GM21737 (cell line): ENCODE data around the gene HSPA8.
"Not testable (repeated sequence)": the region's sequence is repeated elsewhere in the genome, so short reads cannot be mapped to it uniquely, and the experiment has no call there.

Experiments
- ATAC-seq: cut with Tn5 transposase; IDR thresholded peaks from one replicate; pipeline ENCODE4 v1.9.1; 2021; ENCODE audit warnings: mild to moderate bottlenecking, moderate library complexity; ENCODE audit not compliant: unreplicated experiment

The HSPA8 gene

DNA sequence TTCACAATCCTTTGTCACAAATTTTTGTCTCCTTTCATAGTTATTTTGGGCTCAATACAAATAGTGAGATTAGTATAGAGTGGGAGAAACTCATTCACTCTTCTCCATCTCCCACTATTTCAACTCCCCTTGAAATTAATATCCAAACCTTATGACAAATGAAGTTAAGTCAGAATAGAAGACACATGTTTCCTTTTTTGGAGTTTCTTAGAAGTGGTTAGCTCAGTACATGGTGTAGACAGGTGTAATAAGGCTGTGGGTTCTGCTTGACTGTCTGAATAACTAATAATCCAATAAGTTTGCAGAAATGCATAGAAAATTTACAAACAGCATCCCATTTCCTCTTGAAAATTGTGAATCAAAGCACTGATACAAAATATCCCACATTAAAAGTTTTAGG is 10.8 kb upstream of the HSPA8 start:
- ATAC-seq, result no peak

DNA sequence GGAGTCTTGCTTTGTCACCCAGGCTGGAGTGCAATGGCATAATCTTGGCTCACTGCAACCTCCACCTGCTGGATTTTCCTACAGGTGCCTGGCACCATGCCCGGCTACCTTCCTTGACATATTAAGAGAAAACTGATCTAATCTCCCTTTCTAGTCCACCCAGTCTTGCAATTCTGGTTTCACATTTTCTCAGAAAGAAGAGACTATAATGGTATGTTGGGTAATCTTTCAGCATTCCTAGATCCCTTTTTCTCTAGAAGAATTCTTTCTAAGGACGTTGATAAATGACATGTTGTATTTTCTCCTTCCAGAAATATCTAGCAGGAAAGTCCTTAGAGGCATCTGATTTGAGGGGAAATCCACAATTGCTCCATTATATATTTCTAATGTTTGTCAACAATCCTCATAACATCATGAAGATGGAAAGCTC is 10.4 kb upstream of the HSPA8 start:
- no peak for ATAC-seq

DNA sequence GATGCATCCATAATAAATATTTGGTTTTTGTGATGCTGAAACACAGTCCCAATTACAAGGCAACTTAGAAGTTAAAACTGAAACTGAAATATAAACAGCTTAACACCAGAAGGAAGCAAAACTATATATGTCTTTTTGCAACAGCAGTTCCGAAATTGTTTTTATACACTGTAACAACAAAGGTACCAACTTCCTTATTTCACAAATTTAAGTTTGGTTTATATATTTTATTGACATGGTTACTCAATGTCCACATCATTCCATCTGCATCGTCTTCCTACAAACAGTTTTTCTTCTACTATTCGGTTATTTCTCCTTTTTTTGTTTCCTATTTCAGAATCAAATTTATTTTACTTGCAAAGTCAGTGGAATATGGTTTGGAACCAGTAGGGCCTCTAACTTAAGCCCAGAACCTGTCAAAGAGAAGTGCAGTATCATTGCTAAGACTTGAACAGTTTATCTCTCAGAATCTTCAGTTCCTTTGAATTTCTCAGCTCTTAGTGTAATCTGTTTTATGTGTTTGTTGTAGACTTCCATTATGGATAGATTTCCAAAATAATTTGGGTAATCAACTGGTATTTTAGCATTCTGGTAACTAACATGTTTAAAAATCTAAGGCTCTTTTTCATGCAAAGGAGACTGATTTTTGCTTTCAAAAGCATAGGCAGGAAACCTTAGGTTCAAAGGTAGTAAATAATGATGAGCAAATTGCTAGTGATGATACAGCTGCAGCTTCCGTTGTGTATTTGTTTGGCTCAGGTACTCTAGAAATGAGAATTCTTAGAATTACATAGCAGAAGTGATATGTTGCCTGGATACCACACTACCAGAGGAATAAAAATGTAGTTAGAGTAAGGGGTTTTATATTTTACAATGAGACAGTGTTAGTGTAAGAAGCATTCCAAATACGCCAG is 8.2 kb upstream of the HSPA8 start:
- peak; percentile 52 for ATAC-seq

DNA sequence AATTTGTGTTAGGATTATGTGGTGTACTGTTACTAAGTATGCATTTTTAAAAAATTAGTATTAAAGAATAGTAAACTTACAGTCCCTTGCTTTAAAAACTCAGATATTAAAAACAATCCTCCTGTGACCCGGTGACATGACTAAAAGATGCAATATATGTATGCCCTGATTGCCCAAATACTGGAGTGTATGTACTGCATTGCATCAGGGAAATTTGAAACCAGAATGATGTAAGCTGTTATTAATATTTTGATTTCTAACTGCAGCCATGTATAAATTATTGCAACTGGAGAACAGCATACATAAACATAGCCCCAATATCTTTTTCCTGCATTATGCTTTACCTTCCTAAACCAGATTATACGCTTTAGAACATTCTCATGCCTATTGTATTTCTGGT is 3.7 kb upstream of the HSPA8 start:
- no peak for ATAC-seq

DNA sequence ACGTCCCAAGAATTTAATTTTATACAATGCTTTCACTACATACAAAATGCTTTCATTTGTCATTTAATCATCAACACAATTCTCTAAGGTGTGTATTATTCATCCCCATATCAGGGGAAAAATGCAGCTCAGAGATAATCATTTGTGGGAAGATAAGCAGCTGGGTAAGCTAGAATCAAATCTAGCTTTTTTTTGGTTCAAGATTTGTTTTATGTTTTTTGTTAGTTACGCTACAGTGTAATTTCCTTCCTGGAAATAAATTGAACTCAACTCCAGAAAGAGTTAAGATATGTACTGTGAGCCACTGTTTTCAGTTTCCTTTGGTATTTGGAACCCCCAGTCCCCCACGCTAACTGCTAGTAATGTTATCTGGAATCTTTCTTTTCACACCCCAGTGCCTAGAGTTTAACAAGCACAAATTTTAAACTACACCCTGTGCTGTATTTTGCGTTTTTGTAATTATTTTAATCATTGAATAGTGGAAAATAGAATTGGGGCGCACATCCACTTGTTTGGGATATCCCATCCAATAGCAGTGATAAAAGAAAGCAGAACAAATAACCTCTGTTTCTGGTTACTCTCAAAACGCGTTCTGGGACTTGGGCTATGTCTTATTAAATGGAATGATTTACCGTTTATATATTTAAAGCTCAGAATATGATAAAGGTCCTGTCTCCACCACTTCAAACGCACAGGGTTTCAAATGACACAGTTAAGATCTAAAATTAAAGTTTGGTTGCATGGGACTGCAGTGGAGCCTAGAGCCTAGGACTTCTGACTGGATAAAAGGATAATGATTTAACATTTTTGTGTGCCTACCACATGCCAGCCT is 2.1 kb upstream of the HSPA8 start:
- ATAC-seq, result no peak

DNA sequence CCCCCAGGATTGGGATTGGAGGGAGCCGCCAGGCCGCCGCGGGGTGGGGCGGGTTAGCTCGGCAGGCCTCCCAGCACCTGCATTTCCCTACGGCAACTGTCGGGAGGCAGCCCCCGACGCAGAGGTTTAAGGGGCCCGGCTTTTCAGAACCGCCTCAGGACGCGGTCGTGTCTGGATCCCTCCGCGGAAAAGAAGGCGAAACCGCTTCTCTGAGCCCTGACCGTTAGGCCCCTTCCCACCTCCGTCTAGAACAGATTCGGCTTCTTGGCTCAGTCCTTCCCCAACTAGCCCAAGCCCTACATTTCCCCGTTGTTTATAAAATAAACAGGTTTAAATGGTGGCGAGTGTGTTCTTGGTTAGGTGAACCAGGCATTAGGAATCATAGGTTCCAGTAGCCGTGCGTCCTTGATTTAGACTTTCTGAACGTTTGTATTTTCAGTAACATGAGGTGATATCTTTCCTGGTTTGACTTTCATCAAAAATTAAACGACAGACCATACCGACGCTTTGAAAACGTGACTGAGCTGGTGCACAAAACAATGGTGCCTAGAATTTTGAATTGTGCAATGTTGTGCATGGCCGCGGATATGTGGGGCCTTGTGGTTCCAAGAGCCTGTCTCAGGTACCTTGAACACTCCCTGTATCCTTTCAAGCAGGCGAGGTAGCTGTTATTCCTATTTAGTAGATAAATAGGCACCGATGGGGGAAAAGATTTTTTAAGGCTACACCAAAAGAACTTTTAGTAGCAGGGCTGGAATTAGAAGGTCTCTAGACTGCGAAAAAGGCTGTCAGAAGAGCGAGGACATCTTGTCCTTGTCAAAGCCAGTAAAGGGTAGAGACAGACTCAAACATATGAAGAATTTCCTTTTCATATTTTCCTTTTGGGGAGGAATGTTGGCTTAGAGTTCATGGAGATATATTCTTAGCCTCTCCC is 1.2 kb upstream of the HSPA8 start:
- ATAC-seq, result peak; percentile 3

DNA sequence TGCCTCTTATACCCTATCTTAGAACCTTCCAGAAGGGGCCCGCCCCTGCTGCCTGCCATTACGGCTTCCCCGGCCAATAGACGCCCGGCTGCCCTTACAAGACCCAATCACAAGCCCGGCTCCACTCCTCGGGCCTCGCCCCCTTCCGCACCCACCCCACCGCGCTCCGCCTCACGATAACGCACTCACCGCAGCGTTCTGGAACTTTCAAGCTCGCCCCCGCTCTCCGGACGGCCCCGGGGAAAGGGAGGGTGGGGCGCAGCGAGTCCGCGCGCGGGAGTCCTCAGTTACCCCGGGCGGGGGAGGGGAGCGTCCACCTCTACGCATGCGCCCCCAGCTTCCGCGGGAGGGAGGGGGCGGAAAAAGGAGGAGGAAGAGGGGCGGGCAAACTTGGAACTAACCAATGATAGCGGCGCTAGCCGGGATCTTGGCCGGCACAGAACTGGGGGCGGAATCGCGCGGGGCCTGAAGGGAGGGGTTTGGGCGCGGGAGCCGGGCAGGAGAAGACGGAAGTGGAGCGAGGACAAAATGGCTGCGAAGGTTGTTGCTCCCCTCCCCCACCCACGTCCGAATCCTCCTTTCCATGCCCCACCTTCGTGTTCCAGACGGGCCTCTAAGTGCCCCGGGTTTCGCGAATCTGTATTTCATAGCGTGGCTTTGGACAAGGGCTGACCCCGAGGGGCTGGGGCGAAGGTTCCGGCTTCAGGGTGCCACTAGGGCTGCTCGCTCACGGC is 389 bp upstream of the HSPA8 start:
- ATAC-seq, result peak; percentile 89

DNA sequence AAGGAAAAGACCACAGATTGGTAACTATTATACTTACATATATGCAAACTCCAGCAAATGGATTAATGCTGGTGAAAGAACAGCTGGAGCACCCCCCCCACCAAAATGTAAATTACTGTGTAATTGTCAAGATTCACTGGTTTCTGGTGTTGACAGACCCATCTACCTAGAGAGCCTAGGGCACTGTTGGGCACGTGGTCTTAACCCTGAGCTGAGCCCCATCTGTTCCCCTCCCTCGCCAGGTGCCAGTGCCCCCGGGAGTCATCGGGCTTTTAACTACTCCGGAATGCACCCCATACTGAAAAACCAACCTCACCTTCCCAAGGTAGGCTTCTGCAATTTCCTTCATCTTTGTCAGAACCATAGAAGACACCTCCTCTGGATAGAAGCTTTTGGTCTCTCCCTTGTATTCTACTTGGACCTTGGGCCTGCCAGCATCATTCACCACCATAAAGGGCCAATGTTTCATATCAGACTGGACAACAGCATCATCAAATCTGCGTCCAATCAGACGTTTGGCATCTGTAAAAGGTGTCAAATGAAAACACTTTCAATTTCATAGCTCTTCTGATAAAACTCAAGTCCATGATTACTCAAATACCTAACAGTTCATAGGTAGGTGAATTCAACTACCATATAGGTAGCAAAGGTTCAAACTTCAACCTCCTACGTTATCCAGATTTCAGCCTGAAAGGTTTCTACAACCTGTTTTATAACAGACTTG is 1.5 kb downstream of the HSPA8 start:
- ATAC-seq, result no peak

DNA sequence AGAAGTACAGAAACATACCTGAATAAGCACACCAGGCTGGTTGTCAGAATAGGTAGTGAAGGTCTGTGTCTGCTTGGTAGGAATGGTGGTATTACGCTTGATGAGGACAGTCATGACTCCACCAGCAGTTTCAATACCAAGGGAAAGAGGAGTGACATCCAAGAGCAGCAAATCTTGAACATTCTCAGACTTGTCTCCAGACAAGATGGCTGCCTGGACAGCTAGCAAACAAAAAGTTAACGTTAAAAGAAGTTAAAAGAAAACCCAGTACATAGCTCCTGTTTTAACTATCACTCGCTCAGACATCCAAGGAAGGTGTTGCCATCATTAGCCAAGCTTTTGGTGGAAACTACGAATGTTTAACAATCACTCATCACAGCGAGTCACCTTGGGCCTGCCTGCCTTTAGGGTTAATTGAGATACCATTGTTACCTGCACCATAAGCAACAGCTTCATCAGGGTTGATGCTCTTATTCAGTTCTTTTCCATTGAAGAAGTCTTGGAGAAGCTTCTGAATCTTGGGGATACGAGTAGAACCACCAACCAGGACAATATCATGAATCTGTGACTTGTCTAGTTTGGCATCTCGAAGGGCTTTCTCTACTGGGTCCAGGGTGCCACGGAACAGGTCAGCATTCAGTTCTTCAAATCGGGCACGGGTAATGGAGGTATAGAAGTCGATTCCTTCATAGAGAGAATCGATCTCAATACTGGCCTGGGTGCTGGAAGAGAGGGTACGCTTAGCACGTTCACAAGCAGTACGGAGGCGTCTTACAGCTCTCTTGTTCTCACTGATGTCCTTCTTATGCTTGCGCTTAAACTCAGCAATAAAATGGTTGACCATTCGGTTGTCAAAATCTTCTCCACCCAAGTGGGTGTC is 2.7 kb downstream of the HSPA8 start:
- not testable (repeated sequence) for ATAC-seq

DNA sequence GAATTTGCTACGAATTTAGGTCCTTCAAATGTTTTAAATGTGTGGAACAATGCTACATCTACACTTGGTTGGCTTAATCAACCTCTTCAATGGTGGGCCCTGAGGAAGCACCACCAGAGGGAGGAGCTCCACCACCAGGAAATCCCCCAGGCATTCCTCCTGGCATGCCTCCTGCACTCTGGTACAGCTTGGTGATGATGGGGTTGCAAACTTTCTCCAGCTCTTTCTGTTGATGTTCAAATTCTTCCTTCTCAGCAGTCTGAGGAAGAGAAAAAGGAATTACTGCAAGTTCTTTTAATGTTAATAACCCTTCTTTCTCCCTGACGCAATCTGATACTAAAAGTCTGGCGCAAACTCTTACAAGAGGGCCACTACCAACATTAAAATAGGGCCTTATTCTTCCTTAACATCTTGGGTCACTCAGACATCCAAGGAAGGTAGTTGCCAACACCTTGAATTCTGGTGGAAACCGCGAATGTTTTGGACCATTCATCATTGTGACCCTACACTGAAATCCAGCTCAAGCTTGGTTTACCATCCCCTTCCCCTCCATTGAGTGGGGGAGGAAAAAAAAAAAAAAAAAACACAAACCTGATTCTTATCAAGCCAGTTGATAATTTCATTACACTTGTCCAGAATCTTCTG is 4.2 kb downstream of the HSPA8 start:
- ATAC-seq, result no peak

DNA sequence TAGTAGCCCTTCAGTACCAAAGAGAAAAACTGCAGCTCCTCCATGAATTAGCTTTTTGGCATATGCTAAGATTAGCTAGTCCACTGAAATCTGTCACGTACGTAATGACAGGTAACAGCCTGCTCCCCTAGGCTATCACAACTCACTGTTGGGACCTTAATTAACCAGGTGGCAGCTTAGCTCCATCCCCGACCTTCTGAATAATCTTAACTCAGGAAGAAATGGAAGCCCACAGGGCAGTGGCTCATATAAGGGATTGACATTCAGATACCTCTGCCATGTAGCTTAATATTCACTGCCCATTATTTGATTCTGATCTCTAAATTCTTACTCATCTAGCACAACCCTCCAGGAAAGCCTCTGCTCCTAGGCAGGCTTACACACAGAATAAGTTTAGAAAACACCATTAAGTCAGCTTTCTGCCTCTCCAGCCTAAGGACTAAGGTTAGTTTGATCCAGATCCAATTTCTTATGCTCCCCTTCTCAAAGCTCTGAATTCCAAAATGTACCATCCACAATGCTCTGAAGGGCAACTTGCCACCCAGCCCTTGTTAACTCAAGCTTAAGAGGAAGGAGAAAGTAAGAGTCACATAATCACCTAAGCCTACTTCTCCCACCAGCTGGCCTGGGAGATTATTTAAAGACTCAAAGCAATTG is 5.0 kb downstream of the HSPA8 start:
- no peak for ATAC-seq

DNA sequence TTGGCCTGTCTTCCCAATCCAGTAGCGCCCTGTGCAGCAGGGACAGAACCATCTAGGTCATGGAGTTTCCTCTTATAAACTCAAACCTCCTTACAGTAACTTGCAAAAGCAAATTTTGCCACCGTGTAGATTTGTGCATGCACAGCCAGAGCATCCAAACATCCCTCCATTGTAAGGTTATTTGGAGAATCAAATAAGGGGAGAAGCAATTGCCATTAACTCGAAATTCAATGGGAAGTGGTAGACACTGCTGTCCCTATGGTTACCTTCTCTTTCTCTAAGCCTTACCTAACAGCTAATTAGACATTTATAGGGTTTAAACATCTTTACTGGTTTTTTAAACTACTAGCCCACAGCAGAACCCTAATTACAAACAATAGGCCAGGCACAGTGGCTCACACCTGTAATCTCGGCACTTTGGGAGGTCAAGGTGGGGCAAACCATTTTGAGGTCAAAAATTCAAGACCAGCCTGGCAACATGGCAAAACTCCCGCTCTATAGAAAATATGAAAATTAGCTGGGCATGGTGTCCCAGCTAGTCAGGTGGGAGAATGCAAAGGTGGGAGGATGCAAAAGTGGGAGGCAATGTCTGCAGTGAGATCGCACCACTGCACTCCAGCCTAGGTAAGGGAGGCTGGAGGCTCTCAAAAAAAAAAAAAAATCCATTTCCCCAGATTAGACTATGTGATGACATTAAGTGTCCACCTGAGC is 6.6 kb downstream of the HSPA8 start:
- ATAC-seq, result no peak

DNA sequence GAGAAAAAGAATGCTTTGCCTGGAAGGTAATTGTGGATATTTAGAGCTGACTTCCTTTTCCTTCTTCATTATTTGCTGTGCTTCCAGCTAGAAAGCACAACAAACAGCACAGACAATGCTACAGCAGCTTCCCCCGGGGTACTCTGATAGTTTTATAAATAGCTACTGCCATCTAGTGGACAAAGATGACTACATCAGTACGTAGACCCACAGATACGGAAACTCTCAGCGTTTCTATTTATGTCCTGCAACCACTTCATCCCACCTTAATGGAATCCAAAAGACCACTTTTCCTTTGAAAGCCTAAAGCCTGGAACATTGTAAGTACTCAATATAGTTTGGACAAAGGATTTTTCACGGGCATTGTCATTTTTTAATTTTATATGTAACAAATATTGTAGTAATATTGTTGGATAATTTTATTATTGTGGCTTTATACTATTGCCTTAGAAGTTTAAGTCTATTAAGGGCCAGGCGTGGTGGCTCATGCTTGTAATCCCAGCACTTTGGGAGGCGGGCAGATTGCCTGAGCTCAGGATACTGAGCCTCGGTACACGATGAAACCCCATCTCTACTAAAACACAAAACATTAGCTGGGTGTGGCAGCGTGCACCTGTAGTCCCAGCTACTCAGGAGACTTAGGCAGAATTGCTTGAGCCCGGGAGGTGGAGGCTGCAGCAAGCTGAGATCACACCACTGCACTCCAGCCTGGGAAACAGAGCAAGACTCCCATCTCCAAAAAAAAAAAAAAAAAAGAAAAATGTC is 7.5 kb downstream of the HSPA8 start:
- peak; percentile 57 for ATAC-seq

DNA sequence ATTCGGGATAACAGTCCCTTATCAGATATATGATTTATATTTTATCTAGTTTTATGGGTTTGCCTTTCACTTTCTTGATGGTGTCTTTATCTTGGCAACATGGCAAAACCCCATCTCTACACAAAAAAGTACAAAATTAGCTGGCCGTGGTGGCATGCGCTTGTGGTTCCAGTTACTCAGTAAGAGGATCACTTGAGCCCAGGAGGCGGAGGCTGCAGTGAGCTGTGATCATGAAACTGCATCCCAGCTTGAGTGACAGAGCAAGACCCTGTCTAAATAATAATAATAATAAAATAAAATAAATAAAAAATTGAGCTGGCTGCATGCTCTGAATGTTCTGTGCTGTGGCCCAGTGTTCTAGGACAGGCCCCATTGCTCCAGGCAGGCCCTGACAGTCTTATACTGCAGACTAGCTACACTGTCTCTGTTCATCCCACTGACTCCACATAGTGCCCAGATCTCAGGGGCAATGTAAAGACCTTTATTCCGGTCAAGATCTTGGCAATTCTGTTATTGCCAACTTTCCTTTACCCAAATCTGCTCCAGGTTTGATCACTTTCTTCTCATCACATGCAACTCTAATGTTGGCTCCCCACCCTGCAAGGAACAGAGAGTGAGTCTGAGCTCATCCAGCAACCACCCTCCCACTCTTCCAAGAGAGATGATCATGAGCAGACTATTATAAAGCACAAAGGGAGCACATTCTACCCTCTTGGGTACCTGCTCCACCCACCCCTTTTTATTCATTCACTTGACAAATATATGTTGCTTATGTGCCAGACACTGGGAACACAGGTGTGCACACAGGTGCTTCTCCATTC is 8.8 kb downstream of the HSPA8 start:
- ATAC-seq, result no peak

DNA sequence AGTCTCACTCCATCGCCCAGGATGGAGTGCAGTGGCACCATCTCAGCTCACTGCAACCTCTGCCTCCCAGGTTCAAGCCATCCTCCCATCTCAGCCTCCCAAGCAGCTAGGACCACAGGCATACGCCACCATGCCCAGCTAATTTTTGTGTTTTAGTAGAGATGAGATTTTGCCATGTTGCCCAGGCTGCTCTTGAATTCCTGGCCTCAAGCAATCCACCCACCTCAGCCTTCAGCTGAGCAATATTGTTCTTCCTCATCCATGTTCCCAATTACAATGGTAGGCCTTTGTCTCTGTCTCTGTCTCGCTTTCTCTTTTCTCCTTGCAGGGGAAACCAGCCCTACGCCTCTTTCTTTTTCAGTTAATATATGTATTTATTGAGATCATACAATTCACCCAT is 10.3 kb downstream of the HSPA8 start:
- no peak for ATAC-seq
